Neutrophil (primary cell): ENCODE results near the gene EMC8.
A peak's percentile ranks its signal among the peaks of the same experiment; 100 is the strongest.

Experiments
- H3K27ac ChIP-seq: fragments of 200-600 bp; sonication (generic); 2 replicates; pipeline ENCODE4 v1.5.1; 2016; ENCODE audit warnings: mild to moderate bottlenecking, moderate library complexity
- H3K27me3 ChIP-seq: fragments of 200-600 bp; sonication (generic); 2 replicates; pipeline ENCODE4 v1.6.0; 2016; ENCODE audit warnings: mild to moderate bottlenecking
- H3K36me3 ChIP-seq: fragments of 200-600 bp; sonication (generic); 2 replicates; pipeline ENCODE4 v1.5.1; 2017
- H3K4me1 ChIP-seq, 2 experiments: fragments of 200-600 bp in 1 of 2; sonication (generic) in 1 of 2; 1 replicate in 1 of 2; 2 replicates in 1 of 2; pipeline versions ENCODE4 v1.5.1 to v1.6.1; 2013 to 2016; ENCODE audit warnings: low read depth in 1 of 2, low read length in 1 of 2, mild to moderate bottlenecking in 1 of 2, moderate library complexity in 1 of 2; ENCODE audit not compliant: control insufficient read depth in 1 of 2, insufficient read depth in 1 of 2
- H3K4me3 ChIP-seq, 2 experiments: fragments of 200-600 bp in 1 of 2; sonication (generic) in 1 of 2; 1 replicate in 1 of 2; 2 replicates in 1 of 2; pipeline ENCODE4 v1.5.1; 2013 to 2016; ENCODE audit warnings: low read depth in 1 of 2, low read length in 1 of 2, mild to moderate bottlenecking in 1 of 2, moderate library complexity in 1 of 2
- H3K9me3 ChIP-seq: fragments of 200-600 bp; sonication (generic); 2 replicates; pipeline ENCODE4 v1.5.1; 2016
- TF ChIP-seq, protein P1 (sequence below): fragments of 200-600 bp; sonication (generic); IDR thresholded peaks from 2 replicates; pipeline ENCODE4 v1.5.1; 2016; ENCODE audit warnings: antibody characterized with exemption

EMC8 gene

DNA sequence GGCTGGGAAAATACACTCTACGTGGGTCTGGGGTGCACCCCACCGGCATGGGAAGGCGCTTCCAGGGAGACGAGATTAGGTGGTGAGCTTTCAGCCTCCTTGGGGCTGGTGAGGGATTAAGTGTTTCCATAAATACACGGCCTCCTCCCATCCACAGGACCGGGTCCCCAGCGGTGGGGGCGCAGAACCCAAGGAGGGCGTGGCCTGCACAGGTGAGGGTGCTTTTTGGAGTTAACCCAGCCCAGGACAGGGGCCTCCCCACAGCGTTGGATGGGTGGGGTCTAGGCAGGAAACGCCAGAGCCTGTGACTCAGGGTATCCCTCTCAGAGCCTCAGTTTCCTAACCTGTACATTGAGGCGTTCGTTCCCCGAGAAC lies 49.6 kb downstream of the EMC8 start:
- peaks cover 30% of the 10 kb centered on the region for H3K27me3 ChIP-seq
- H3K4me1 ChIP-seq, result peaks cover 19 to 21% of the 10 kb centered on the region in 2 experiments
- peak overlapping the region; percentile 61 to 73 for H3K4me3 ChIP-seq
- no peaks in the 10 kb centered on the region for H3K9me3 ChIP-seq
- H3K36me3 ChIP-seq, result no peaks in the 10 kb centered on the region
- no peak overlapping the region for H3K27ac ChIP-seq
- TF ChIP-seq, protein P1, sequence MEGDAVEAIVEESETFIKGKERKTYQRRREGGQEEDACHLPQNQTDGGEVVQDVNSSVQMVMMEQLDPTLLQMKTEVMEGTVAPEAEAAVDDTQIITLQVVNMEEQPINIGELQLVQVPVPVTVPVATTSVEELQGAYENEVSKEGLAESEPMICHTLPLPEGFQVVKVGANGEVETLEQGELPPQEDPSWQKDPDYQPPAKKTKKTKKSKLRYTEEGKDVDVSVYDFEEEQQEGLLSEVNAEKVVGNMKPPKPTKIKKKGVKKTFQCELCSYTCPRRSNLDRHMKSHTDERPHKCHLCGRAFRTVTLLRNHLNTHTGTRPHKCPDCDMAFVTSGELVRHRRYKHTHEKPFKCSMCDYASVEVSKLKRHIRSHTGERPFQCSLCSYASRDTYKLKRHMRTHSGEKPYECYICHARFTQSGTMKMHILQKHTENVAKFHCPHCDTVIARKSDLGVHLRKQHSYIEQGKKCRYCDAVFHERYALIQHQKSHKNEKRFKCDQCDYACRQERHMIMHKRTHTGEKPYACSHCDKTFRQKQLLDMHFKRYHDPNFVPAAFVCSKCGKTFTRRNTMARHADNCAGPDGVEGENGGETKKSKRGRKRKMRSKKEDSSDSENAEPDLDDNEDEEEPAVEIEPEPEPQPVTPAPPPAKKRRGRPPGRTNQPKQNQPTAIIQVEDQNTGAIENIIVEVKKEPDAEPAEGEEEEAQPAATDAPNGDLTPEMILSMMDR, result no peak

DNA sequence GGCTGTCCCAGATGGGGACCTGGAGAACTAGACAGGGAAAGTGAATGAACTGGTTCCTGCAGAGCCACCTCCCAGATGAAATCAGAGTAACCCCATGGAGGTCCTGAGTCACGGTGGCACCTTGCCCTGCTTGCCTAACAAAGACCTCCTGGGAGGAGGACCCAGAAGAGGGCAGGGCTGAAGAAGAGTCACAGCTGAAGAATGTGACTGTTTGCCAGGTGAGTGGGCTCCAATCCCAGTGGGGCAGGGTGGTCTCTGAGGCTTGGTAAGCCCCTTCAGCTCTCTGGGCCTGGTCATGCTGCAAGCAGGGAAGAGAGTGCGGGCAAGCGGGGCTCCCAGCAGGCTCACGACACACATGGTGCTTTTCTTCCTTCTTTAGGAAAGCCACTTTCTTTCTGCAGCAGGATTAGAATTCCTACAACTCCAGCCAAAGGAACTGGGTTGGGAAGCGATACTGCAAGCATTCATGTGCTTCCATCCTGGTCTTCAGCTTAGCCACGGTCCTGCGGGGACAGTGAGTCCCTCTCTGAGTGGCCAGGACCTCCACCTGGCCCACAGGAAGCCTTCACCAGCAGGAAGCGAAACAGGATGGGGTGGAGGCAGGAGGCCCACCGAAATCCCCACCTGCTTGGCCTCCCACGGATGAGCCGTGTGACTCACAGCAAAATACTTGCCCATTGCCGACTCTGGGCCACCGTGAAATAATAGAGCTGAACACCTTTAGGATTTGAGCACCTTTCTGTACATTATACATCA lies 52.7 kb downstream of the EMC8 start:
- Histone ChIP-seq H3K4me1 (peaks cover 14 to 16% of the 10 kb centered on the region in 2 experiments), H3K4me3 (no peak overlapping the region), H3K36me3 (no peaks in the 10 kb centered on the region), H3K27me3 (peaks cover 18% of the 10 kb centered on the region), H3K9me3 (no peaks in the 10 kb centered on the region), H3K27ac (no peak overlapping the region)
- TF ChIP-seq, protein P1, result no peak

DNA sequence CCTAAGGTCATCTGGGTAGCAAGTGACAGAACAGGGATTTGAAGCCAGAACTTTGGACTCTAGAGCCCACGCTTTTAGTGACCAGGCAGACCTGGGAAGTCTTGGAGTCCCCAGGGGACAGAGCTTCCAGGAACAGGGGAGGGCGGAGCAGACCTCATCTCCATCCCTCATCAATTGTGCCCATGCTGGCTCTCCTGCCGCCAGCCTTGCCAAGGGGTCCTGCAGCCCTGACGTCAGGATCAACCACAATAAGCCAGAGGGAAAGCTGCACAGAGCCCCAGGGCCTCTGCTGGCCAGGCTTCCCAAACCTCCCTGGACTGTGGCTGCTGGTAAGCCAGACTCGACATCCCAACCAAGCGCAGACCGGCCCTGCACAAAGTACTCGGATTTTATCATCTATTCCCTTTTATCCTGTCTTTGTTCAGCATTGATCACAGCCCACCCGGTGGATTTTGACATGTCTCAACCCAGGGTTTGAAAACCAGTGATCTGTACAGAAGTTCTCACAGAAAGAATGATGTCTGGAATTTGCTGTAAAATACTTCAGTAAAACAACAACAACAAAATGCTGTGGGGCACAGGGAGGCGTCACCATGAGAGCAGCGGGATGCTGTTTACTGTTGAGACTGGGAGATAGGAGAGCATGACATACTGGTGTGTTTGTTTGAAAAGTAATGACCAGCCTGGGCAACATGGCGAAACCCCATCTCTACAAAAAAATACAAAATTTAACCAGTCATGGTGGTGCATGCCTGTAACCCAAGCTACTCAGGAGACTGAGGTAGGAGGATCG lies 60.2 kb downstream of the EMC8 start:
- no peaks in the 10 kb centered on the region for H3K9me3 ChIP-seq
- TF ChIP-seq, protein P1, result no peak
- H3K36me3 ChIP-seq, result no peaks in the 10 kb centered on the region
- no peak overlapping the region for H3K4me3 ChIP-seq
- H3K27me3 ChIP-seq, result no peaks in the 10 kb centered on the region
- H3K4me1 ChIP-seq, result peaks cover 19% of the 10 kb centered on the region in 2 experiments
- H3K27ac ChIP-seq, result no peak overlapping the region

DNA sequence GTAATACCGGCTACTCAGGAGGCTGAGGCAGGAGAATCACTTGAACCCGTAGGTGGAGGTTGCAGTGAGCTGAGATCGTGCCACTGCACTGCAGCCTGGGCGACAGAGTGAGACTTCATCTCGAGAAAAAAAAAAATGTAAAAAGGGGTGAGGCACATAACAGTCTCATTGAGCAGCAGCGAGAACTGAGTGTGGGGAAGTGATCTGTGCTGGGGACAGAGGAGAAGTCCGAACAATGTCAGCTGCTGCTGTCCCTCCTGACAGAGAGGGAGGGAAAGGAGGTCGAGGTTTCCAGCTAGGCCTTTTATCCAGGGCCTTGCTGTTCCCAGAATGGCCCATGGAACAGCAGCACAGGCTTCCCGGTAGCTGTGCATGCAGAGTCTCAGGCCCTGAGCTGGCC lies 62.4 kb downstream of the EMC8 start:
- TF ChIP-seq, protein P1, result no peak
- H3K4me3 ChIP-seq, result no peak overlapping the region
- H3K36me3 ChIP-seq, result no peaks in the 10 kb centered on the region
- no peaks in the 10 kb centered on the region for H3K9me3 ChIP-seq
- peaks cover 34 to 35% of the 10 kb centered on the region in 2 experiments for H3K4me1 ChIP-seq
- no peaks in the 10 kb centered on the region for H3K27me3 ChIP-seq
- no peak overlapping the region for H3K27ac ChIP-seq

DNA sequence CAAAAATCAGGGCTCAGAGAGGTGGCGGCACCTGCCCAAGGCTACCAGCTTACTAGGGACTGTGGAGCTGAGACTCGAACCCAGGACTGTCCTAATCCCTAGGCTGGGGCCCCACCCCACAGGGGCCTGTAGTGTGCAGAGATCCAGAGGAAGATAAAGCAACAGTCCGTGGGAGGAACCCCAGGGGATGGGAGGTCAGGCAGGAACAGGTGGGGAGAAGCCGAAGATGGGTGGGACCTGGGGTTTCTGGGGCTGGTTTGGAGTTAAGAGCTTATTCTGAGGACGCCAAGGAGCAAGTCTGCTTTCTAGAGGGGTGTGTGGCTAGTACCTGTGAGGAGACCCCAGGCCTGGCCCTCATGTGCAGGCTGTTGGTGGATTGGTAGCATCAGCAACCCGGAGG lies 63.4 kb downstream of the EMC8 start:
- TF ChIP-seq, protein P1, result no peak
- no peaks in the 10 kb centered on the region for H3K27me3 ChIP-seq
- no peaks in the 10 kb centered on the region for H3K9me3 ChIP-seq
- no peak overlapping the region for H3K27ac ChIP-seq
- H3K4me3 ChIP-seq, result no peak overlapping the region
- H3K36me3 ChIP-seq, result no peaks in the 10 kb centered on the region
- H3K4me1 ChIP-seq, result peaks cover 34 to 35% of the 10 kb centered on the region in 2 experiments
